ENCODE data around the gene SNIP1.
"Not testable (repeated sequence)": the region's sequence is repeated elsewhere in the genome, so short reads cannot be mapped to it uniquely, and the experiment has no call there.

The SNIP1 gene

GRCh38 chr1:37514350-37515184 lies 39.5 kb downstream of the SNIP1 start, which contains the start of gene MEAF6:
Gene MEAF6, minus strand, starts transcription at chr1:37514766. Its CDS starts 20 bp downstream, at chr1:37514746.
- POLR2A ChIA-PET, result interaction anchor here (0.7 to 1.6 kb wide), 3 partner anchors 29 to 39 kb away, joined by 3 to 11 read pairs (median 5); partner anchors contain the start of gene ZC3H12A
- DNase-seq (ENCODE audit: extremely low spot score), result peak; percentile 94
- CTCF ChIA-PET, result interaction anchor here (0.8 to 4.5 kb wide), 35 partner anchors 9 to 1310 kb away, joined by 3 to 42 read pairs (median 4); partner anchors contain the start of genes EPHA10 and ZC3H12A

GRCh38 chr1:37513795-37514349 lies 40.2 kb downstream of the SNIP1 start:
- TF ChIP-seq, protein P1, sequence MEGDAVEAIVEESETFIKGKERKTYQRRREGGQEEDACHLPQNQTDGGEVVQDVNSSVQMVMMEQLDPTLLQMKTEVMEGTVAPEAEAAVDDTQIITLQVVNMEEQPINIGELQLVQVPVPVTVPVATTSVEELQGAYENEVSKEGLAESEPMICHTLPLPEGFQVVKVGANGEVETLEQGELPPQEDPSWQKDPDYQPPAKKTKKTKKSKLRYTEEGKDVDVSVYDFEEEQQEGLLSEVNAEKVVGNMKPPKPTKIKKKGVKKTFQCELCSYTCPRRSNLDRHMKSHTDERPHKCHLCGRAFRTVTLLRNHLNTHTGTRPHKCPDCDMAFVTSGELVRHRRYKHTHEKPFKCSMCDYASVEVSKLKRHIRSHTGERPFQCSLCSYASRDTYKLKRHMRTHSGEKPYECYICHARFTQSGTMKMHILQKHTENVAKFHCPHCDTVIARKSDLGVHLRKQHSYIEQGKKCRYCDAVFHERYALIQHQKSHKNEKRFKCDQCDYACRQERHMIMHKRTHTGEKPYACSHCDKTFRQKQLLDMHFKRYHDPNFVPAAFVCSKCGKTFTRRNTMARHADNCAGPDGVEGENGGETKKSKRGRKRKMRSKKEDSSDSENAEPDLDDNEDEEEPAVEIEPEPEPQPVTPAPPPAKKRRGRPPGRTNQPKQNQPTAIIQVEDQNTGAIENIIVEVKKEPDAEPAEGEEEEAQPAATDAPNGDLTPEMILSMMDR (IDR thresholded peaks at IDR 0.05; ENCODE audit: control extremely low read depth, extremely low read depth, low read depth, missing control alignments), result no peak
- ChIA-PET POLR2A (interaction anchor here (1.2 to 1.6 kb wide), 2 partner anchors 37 to 39 kb away, joined by 5 to 11 read pairs; partner anchors contain the start of gene ZC3H12A), CTCF (interaction anchor here (0.8 to 4.5 kb wide), 29 partner anchors 8 to 495 kb away, joined by 3 to 42 read pairs (median 5); partner anchors contain the start of genes EPHA10 and ZC3H12A)
- DNase-seq (ENCODE audit: extremely low spot score), result peak; percentile 67

More at GRCh38 chr1:37514350-37515184, 39.5 kb downstream of the SNIP1 start, which contains the start of gene MEAF6:
- TF ChIP-seq, protein P1 (IDR thresholded peaks at IDR 0.05; ENCODE audit: control extremely low read depth, extremely low read depth, low read depth, missing control alignments), result peak; percentile 64

GRCh38 chr1:37509181-37509580 lies 44.9 kb downstream of the SNIP1 start:
- POLR2A ChIA-PET, result interaction anchor here (0.8 kb wide), 1 partner anchor 35 kb away, joined by 3 read pairs; the partner anchor contains the start of gene ZC3H12A
- TF ChIP-seq, protein P1 (IDR thresholded peaks at IDR 0.05; ENCODE audit: control extremely low read depth, extremely low read depth, low read depth, missing control alignments), result peak; percentile 23
- DNase-seq (ENCODE audit: extremely low spot score), result peak; percentile 21
- CTCF ChIA-PET, result interaction anchor here (1.0 to 2.3 kb wide), 3 partner anchors 9 to 34 kb away, joined by 4 to 13 read pairs (median 6); partner anchors contain the start of gene ZC3H12A

GRCh38 chr1:37506740-37507139 lies 47.4 kb downstream of the SNIP1 start:
- TF ChIP-seq, protein P1 (IDR thresholded peaks at IDR 0.05; ENCODE audit: control extremely low read depth, extremely low read depth, low read depth, missing control alignments), result no peak
- DNase-seq (ENCODE audit: extremely low spot score), result no peak
- CTCF ChIA-PET, result interaction anchor here (1.0 to 2.7 kb wide), 5 partner anchors 8 to 52 kb away, joined by 3 to 17 read pairs (median 4); partner anchors contain the start of gene MEAF6
- POLR2A ChIA-PET, result interaction anchor here (0.7 kb wide), 1 partner anchor 165 kb away, joined by 3 read pairs; no protein-coding TSS in a partner anchor

DNA sequence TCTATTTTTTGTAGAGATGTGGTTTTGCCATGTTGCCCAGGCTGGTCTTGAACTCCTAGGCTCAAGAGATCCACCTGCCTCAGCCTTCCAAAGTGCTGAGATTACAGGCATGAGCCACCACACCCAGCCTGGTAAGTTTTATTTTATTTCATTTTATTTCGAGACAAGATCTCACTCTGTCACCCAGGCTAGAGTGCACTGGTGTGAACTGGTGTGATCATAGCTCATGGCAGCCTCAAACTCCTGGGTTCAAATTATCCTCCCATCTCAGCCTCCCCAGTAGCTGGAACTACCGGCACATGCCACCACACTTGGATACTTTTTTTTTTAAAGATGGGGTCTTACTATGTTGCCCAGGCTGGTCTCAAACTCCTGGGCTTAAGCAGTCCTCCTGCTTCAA lies 51.3 kb downstream of the SNIP1 start:
- DNase-seq (ENCODE audit: extremely low spot score), result not testable (repeated sequence)
- CTCF ChIA-PET, result interaction anchor here (1.1 to 10.1 kb wide), 5 partner anchors 9 to 48 kb away, joined by 3 to 104 read pairs (median 5); partner anchors contain the start of gene MEAF6
- POLR2A ChIA-PET, result interaction anchor here (0.8 kb wide), 1 partner anchor 16 kb away, joined by 3 read pairs; no protein-coding TSS in a partner anchor

- DNase-seq (ENCODE audit: extremely low spot score), result no peak
- TF ChIP-seq, protein P1 (IDR thresholded peaks at IDR 0.05; ENCODE audit: control extremely low read depth, extremely low read depth, low read depth, missing control alignments), result no peak
- ChIA-PET POLR2A (no interaction called here), CTCF (interaction anchor here (1.4 to 10.1 kb wide), 4 partner anchors 11 to 47 kb away, joined by 4 to 104 read pairs (median 4); partner anchors contain the start of gene ZC3H12A)
Measured at GRCh38 chr1:37502104-37502503, 52.0 kb downstream of the SNIP1 start.
